Measurements from ENCODE around the gene PRDM1. TPM values are rescaled to one million over a fixed set of nuclear protein-coding genes. Genes with fewer than 3 reads are reported as not detected.

Gene PRDM1
- total RNA-seq, 2 donors from 2014 or later = 1.3 to 2.6 TPM

DNA sequence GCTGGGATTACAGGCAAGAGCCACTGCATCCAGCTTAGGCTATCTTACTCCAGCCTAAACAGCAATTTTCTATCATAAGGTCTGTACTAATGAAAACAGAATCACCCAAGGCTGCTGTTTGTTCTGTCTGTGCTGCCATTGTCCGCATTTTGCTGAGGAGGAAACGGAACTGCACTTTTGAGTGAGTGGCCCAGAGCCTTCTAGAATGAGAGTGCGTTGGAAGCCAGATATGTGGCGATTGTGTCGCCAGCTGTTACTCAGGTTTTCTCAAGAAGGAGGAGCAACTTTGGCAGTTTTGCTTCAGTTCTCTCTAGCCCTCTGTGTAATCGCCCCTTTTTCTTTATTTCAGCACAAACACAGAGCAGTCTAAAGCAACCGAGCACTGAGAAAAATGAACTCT lies 18.3 kb downstream of the PRDM1 start:
- no peaks in the 10 kb centered on the region for H3K36me3 ChIP-seq (replicated peaks in 1 of 2; ENCODE audit: insufficient read depth in 1 of 2, low read depth in 2 of 2)

DNA sequence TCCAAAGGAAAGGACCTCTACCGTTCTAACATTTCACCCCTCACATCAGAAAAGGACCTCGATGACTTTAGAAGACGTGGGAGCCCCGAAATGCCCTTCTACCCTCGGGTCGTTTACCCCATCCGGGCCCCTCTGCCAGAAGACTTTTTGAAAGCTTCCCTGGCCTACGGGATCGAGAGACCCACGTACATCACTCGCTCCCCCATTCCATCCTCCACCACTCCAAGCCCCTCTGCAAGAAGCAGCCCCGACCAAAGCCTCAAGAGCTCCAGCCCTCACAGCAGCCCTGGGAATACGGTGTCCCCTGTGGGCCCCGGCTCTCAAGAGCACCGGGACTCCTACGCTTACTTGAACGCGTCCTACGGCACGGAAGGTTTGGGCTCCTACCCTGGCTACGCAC lies 18.8 kb downstream of the PRDM1 start:
- H3K27me3 ChIP-seq = no peaks in the 10 kb centered on the region
- intact Hi-C loops (cut with DNase I) = no loop called here
- DNase-seq (no peak), ATAC-seq (no peak)
- no peak overlapping the region for H3K27ac ChIP-seq
- no peak for TF ChIP-seq POLR2A (IDR thresholded peaks at IDR 0.05)
- TF ChIP-seq, protein P1, sequence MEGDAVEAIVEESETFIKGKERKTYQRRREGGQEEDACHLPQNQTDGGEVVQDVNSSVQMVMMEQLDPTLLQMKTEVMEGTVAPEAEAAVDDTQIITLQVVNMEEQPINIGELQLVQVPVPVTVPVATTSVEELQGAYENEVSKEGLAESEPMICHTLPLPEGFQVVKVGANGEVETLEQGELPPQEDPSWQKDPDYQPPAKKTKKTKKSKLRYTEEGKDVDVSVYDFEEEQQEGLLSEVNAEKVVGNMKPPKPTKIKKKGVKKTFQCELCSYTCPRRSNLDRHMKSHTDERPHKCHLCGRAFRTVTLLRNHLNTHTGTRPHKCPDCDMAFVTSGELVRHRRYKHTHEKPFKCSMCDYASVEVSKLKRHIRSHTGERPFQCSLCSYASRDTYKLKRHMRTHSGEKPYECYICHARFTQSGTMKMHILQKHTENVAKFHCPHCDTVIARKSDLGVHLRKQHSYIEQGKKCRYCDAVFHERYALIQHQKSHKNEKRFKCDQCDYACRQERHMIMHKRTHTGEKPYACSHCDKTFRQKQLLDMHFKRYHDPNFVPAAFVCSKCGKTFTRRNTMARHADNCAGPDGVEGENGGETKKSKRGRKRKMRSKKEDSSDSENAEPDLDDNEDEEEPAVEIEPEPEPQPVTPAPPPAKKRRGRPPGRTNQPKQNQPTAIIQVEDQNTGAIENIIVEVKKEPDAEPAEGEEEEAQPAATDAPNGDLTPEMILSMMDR (IDR thresholded peaks at IDR 0.05) = no peak
- no peak overlapping the region for H3K4me3 ChIP-seq
- H3K9me3 ChIP-seq = no peaks in the 10 kb centered on the region
- 91 to 95% methylated on average over 20 to 21 of the region's 21 CpGs for WGBS, 2 donors
- no peaks in the 10 kb centered on the region for H3K36me3 ChIP-seq (replicated peaks in 1 of 2; ENCODE audit: insufficient read depth in 1 of 2, low read depth in 2 of 2)
- no peaks in the 10 kb centered on the region for H3K4me1 ChIP-seq

More for the DNA sequence above, 18.3 kb downstream of the PRDM1 start:
- ATAC-seq (no peak), DNase-seq (no peak)
- WGBS, 2 donors = 88% methylated on average over 7 of the region's 7 CpGs
- Histone ChIP-seq H3K4me1 (no peaks in the 10 kb centered on the region), H3K4me3 (no peak overlapping the region), H3K9me3 (no peaks in the 10 kb centered on the region), H3K27ac (no peak overlapping the region), H3K27me3 (no peaks in the 10 kb centered on the region)
- intact Hi-C loops (cut with DNase I) = no loop called here
- TF ChIP-seq, protein P1 (IDR thresholded peaks at IDR 0.05) = no peak

DNA sequence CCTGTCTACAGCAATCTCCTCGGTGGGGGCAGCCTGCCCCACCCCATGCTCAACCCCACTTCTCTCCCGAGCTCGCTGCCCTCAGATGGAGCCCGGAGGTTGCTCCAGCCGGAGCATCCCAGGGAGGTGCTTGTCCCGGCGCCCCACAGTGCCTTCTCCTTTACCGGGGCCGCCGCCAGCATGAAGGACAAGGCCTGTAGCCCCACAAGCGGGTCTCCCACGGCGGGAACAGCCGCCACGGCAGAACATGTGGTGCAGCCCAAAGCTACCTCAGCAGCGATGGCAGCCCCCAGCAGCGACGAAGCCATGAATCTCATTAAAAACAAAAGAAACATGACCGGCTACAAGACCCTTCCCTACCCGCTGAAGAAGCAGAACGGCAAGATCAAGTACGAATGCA lies 19.4 kb downstream of the PRDM1 start:
- WGBS, 2 donors = 88 to 90% methylated on average over 14 to 22 of the region's 22 CpGs

DNA sequence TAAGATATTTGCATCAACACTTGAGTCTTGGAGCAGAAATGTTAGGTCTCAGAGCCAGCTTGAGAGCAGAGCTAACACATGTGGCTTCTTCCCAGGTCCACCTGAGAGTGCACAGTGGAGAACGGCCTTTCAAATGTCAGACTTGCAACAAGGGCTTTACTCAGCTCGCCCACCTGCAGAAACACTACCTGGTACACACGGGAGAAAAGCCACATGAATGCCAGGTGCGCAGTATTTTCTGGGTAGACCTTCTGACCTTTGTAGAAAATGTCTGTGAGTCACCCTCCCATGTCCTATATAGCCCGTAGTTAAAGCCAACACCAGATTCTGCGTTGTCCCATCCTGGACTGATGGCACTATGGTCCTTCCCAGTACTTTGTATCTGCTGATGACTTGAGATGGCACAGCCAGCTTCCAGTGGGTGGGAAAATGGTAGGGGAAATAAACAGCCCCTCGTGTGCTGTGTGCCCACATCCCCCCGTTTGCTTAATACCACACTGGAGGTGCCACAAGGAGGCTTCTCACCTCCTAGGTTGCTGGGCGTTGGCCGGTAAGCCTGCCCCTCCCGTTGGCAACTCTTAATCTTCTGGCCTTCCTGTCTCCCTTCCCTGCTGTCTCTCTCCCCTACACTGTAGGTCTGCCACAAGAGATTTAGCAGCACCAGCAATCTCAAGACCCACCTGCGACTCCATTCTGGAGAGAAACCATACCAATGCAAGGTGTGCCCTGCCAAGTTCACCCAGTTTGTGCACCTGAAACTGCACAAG lies 20.3 kb downstream of the PRDM1 start:
- no peak for TF ChIP-seq POLR2A (IDR thresholded peaks at IDR 0.05)
- TF ChIP-seq, protein P1 (IDR thresholded peaks at IDR 0.05) = no peak
- Histone ChIP-seq H3K9me3 (no peaks in the 10 kb centered on the region), H3K36me3 (replicated peaks in 1 of 2; ENCODE audit: insufficient read depth in 1 of 2, low read depth in 2 of 2) (no peaks in the 10 kb centered on the region), H3K4me1 (no peaks in the 10 kb centered on the region), H3K4me3 (no peak overlapping the region), H3K27ac (no peak overlapping the region), H3K27me3 (no peaks in the 10 kb centered on the region)
- WGBS, 2 donors = 67 to 70% methylated on average over 12 of the region's 12 CpGs
- intact Hi-C loops (cut with DNase I) = no loop called here
- DNase-seq (no peak), ATAC-seq (no peak)

More for the DNA sequence above, 19.4 kb downstream of the PRDM1 start:
- DNase-seq = no peak
- Histone ChIP-seq H3K36me3 (replicated peaks in 1 of 2; ENCODE audit: insufficient read depth in 1 of 2, low read depth in 2 of 2) (no peaks in the 10 kb centered on the region), H3K9me3 (no peaks in the 10 kb centered on the region), H3K4me3 (no peak overlapping the region), H3K4me1 (no peaks in the 10 kb centered on the region), H3K27me3 (no peaks in the 10 kb centered on the region), H3K27ac (no peak overlapping the region)
- no peak for ATAC-seq
- intact Hi-C loops (cut with DNase I) = no loop called here
- TF ChIP-seq, protein P1 (IDR thresholded peaks at IDR 0.05) = no peak
- TF ChIP-seq POLR2A (IDR thresholded peaks at IDR 0.05) = no peak

Measured in body of pancreas (tissue), 4 donors.